HG03558 (cell line): ENCODE results near the gene RGS9.
"Not testable (repeated sequence)": the region's sequence is repeated elsewhere in the genome, so short reads cannot be mapped to it uniquely, and the experiment has no call there.

ENCODE experiments used
- ATAC-seq: cut with Tn5 transposase; IDR thresholded peaks from one replicate; pipeline ENCODE4 v1.9.1; 2021; ENCODE audit warnings: moderate number of reproducible peaks; ENCODE audit not compliant: unreplicated experiment; ENCODE audit errors: extremely low read depth

RGS9 gene

DNA sequence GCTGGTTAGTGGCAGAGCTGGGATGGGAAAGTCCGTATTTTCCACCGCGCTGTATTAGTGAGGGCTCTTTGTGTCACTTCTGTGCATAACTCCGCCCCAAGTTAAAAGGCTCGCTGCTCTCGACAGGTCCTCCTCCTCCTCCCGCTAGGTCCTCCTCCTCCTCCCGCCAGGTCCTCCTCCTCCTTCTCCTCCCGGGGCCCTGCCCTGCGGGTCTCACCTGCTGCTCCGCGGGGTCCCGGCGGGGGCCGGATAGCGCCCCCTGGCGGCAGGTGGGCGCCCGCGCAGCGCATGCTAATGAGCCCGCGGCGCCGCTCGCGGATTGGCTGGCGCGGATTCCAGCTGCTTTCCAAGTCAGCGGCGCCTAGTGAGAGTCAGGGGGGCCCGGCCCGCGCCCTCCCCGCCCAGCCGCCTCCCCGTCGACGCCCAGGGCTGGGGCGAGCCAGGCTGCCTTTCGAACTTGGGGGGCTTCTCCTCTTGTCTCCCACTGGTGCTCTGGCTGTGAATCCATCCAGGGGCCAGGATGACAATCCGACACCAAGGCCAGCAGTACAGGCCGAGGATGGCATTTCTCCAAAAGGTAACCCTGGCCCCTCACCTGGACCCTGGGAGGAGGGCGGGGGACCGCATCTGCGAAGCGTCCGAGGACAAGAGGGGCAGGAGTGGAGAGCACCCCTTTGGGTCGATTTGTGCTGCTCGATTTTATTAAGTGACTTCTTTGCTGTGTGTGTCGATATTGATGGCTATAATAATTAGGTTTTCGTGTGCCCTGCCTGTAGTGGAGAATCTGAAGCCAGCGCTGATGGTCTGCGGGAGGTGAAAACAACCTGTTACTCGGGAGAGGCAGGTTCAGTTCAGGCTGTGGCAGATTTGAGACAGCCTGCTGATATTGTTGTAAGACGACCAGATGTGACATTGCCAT is at the start of gene RGS9:
Gene RGS9 (plus strand): TSS at position 350 of the 919 bp plus-strand sequence. CDS start 171 bp downstream, at position 521.
- peak; percentile 49 for ATAC-seq

DNA sequence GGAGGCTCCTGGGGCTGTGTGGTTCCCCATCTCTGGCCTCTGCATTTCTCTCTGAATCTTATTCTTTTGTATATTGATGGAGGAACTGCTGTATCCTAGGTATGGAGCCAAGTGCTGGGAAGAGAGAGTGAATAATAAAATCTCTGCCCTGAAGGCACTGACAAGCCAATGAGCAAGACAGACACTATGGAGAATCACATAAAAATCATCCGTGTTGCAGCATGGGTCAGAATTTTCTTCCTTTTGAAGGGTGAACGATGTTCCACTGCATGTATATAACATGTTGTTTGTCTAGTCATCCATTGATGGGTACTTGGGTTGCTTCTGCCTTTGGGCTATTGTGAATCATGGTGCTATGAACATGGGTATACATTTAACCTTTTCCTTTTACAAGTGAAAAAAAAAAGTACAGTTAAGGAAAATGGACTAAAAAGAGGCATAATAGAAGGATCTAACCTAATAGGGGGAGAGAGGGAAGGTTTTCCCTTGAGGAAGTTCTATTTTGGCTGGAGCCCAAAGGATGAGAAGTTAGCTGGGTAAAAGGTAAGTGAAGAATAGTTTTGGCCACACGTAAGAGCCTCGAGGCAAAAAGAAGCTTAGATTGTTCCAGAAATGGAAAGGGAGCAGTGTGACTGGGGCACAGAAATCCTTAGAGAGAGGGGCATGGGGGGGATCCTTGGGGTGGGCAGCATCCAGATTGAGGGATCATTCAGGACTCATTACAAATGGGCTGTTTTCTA is 48.4 kb upstream of the RGS9 start:
- no peak for ATAC-seq

DNA sequence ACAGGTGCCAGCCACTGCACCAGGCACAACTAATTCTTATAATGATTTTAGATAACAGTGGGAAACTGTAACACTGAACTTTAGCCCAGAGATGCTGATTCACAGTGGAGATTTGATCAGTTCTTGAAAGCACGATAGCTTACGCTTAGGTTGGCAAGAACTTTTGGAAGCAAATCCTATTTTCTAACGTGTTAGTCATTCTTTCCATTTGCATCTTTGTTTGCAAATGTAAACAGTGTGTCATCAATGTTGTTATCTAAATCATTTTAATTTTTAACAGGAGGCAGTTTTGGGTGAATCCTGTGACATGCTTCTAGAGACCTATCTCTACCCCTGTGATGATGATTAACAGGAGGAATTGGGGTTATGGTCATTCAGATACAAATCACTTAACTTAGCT is 44.9 kb upstream of the RGS9 start:
- ATAC-seq = no peak

DNA sequence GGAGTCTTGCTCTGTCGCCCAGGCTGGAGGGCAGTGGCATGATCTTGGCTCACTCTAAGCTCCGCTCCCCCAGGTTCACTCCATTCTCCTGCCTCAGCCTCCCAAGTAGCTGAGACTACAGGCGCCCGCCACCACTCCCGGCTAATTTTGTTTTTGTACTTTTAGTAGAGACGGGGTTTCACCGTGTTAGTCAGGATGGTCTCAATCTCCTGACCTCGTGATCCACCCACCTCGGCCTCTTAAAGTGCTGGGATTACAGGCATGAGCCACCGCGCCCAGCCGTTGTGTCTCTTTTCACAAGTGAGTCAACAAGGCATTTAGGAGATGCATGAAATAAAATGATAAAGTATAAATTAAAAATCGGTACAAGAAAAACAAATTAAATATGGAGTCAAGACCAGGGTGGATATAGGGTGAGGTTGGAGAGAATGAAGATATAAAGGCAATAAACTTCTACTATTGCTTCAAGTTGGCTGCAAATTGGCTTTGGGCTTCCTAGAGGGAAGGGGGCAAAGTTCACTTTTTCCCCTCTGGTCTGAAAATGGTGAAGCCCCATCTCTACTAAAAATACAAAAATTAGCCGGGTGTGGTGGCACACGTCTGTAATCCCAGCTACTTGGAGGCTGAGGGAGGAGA is 44.3 kb upstream of the RGS9 start:
- not testable (repeated sequence) for ATAC-seq

DNA sequence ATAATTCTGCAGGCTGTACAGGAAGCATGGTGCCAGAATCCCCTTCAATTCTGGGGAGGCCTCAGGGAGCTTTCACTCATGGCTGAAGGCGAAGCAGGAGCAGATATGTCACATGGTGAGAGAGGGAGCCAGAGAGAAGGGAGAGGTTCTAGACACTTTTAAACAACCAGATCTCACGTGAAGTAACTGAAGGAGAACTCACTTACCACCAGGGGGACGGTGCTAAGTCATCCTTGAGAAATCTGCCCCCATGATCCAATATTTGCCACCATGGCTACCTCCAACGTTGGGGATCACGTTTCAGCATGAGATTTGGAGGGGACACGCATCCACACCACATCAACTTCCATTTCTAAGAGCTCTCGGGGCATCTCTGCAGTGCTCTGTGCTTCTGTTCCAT is 43.2 kb upstream of the RGS9 start:
- ATAC-seq = no peak

DNA sequence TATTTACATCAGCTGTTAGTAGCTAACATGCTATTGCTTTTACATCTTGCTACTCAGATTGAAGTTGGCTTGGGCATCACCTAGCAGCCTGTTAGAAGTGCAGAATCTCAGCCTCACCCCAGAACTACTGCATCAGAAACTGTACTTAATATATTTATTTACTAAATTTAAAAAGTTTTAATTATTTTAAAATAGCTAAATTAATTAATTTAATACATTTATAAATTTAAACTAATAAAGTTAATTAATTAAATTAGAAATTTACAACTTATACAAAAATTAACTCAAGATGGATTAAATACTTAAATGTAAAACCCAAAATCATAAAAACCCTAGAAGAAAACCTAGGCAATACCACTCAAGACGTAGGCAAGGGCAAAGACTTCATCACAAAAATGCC is 41.7 kb upstream of the RGS9 start:
- ATAC-seq = no peak

DNA sequence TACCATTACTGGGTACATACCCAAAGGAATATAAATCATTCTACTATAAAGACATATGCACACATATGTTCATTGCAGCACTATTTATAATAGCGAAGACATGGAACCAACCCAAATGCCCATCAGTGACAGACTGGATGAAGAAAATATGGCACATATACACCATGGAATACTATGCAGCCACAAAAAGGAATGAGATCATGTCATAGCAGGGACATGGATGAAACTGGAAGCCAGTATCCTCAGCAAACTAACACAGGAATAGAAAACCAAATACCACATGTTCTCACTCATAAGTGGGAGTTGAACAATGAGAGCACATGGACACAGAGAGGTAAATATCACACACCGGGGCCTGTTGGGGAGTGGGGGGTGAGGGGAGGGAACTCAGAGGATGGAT is 40.8 kb upstream of the RGS9 start:
- ATAC-seq = not testable (repeated sequence)

DNA sequence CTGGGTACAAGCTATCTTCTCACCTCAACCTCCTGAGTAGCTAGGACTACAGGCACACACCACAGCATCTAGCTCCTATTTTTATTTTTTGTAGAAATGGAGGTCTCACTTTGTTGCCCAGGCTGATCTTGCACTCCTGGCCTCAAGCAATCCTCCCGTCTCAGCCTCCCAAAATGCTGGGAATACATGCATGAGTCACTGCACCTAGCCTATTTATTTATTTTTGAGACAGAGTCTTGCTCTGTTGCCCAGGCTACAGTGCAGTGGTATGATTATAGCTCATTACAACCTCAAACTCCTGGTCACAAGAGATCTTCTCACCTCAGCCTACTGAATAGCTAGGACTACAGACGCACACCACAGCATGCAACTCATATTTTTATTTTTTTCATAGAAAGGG is 40.1 kb upstream of the RGS9 start:
- no peak for ATAC-seq

DNA sequence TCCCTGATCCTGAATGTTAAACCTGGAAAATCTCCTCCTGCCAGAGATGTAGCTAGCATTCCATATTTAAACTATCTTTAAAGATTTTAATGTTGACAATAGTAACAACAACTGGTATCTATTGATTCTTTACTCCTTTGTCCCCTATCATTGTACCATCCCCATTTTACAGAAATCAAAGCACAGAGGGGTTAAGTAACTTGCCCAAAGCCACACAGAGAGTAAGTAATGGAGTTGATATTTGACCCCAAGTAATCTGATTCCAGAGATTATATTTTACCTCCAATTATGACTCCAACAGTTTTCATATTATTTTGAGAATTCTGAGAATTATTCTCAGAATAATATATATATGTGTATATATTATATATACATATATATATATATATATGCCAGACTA is 37.7 kb upstream of the RGS9 start:
- ATAC-seq = no peak

DNA sequence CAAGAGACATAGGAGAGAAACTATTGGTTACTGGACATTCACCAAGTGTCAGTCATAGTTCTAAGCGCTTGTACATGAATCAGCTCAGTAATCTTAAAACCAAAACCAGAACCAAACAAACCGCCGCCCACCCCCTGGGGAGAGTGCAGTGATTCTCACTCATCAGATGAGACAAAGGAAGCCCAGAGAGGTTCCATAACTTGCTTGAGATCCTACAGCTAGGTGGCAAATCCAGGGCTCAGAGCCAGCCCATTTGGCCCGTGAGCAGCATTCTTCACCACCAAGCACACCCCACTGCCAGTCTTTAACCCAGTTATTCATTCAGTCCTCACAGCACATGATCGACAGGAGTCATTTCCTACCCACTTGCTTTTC is 37.2 kb upstream of the RGS9 start:
- ATAC-seq = peak; percentile 55

DNA sequence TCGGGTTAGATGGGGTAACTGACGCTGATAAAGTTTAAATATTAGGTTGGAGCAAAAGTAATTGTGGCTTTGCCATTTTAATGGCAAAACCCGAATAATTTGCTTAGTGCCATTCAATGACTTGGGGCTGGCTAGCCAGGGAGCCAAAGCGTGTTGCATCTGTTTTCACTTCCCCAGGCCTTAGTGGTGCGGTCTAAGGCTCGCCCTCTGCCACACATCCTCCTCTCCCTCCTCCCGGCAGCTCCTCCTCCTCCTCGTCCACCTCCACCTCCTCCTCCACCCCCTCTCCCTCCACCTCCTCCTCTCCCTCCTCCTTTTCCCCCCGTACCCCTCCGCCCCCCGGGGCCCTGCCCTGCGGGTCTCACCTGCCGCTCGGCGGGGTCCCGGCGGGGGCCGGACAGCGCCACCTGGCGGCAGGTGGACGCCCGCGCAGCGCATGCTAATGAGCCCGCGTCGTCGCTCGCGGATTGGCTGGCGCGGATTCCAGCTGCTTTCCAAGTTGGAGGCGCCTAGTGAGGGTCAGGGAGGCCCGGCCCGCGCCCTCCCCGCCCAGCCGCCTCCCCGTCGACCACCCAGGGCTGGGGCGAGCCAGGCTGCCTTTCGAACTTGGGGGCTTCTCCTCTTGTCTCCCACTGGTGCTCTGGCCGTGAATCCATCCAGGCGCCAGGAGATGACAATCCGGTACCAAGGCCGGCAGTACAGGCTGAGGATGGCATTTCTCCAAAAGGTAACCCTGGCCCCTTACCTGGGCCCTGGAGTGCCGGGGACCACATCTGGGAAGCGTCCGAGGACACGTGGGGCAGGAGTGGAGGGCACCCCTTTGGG is 36.6 kb upstream of the RGS9 start:
- ATAC-seq = peak; percentile 35

DNA sequence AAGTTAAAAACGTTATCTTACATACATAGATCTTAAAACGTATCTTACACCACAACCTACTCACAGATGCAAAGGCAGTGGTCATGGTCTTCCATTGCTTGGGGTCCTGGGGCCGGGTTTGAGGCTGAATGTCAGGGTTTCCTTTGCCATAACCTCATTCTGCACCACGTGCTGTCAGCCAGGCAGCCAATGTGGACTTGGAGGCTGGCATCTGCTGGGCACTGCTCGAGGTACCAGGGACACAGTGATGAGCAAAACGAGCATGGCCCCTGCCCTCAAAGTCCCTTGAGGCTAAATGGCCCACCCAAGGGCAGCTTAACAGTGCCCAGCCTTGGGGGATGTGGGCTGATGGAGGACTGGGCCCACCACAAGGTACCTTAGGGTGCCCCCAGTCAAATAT is 35.8 kb upstream of the RGS9 start:
- no peak for ATAC-seq

DNA sequence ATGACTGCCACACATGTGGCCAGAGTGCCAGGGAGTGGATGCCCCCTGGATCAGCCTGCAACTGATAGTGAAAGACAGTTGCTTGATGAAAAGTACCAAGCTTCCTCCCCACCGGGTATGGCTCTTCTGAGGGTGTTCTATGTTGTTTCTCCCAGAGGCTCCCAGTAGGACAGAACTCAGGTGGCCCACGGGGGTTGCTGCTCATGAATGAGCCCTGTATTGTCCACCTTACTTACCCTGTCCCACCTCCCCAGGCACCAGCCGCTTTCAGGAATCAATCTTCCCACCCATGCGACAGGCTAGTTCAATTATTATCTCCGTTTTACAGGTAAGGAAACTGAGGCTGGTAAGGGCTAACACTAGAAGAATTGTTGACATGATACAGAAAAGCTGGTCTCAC is 34.9 kb upstream of the RGS9 start:
- no peak for ATAC-seq

DNA sequence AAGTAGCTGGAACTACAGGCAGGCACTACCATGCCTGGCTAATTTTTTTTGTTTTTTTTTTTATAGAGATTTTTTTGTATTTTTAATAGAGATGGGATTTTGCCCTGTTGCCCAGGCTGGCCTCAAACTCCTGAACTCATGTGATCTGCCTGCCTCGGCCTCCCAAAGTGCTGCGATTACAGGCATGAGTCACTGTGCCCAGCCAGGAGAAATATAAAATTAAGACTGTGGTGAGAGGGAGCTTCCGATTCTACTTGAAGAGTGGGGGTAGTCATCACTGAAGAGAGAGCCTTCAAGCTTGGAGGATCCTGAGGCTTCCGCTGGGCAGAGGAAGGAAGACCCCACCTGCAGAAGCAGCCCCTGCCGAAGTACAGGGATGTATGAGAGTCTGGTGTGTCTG is 34.4 kb upstream of the RGS9 start:
- no peak for ATAC-seq

DNA sequence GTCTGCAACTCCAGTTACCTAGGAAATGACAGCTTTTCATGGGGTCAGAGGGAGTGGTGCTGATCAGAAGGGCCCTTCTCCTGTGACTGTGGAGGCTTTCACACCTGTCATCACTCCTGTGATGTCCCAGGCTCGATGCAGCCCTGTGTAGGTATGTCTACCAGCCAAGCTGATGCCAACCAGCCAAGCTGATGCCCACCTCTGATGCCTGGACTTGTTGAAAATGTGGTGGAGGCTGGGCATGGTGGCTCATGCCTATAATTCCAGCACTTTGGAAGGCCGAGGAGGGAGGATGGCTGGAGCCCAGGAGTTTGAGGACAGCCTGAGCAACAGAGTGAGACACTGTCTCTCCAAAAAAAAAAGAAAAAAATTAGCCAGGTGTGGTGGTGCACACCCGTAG is 33.7 kb upstream of the RGS9 start:
- ATAC-seq = no peak

DNA sequence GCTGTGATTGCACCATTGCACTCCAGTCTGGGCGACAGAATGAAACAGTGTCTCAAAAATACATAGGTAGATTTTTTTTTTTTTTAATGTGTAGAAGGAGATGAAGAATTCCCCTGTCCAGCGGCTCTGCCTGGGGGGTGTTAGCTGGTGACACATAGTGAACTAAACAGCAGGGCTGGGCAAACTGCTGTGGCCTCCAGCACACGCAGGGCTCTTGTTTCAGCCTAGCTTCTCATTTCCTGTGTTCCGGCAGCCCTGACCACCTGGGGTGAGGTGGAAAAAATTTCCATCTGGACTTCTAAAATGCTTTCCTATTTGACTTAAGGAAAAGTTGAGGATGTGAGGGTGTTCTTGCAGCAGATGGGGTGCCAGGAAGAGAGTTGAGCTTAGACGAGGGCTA is 33.3 kb upstream of the RGS9 start:
- ATAC-seq = no peak

DNA sequence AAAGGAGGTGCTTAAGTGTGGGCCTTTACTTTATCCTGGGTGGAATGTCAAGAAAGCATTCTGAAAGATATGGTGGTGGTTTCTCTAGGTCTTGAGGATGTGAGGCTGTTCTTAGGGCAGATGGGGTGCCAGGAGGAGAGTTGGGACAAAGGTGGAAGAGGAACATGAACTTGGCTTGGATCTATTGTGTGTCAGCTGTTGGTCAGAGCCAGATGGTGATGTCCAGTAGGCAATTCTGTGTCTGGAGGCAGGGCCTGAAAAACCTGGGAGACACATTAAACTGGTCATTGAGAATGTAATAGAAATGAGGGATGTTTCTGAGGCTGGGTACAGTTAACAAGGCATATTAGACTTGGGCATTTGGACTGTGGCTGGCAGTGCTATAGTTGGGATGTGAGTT is 32.6 kb upstream of the RGS9 start:
- no peak for ATAC-seq

DNA sequence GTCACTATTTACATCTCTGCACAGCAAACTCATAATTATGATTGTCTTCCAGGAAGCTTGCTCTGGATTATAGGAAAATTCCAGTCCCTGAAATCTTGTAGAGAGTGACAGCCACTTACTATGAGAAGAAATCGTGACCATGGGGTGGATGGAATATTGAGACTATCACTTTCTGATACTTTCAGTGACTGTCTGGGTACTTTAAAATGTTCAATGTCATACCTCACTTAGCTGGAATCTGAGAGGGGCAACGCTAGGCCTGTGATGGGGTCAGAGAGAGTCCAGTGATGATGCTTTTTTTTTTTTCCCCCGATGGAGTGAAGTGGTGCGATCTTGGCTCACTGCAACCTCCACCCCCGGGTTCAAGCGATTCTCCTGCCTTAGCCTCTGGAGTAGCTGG is 32.2 kb upstream of the RGS9 start:
- no peak for ATAC-seq

DNA sequence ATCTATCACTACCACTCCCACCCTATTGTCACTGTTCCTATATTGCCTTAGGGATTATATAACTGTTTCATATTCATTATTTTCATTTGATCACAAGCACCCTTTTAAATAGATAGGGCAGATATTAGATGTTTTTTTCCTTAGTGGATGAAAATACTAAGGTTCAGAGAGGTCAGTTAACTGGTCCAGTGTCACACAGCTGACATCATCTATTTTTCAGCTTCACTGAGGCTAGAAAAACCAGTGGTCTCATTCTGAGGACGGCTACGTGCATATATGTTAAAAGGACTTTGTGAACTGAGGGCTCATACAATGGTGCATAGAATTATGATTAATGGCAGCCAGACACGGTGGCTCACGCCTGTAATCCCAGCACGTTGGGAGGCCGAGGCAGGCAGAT is 29.0 kb upstream of the RGS9 start:
- no peak for ATAC-seq

DNA sequence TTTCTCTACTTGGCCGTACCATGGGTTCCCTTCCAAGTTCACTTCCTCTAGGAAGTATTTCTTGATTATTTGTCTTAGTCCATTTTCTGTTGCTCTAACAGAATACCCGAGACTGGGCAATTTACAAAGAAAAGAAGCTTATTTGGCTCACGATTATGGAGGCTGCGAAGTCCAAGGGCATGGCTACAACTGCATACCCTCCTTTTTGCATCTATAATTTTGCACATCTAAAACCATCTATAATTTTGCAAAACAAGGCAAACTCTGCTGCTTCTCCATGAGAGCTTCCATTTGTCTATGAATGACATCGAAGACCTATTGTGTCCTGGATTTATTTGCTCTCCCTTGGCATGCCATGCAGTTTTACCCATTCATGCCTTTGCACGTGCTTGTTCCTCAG is 27.6 kb upstream of the RGS9 start:
- ATAC-seq = no peak
